Measurements from ENCODE around the gene PPP2CA.
A peak's percentile ranks its signal among the peaks of the same experiment; 100 is the strongest.
"Not testable (repeated sequence)": the region's sequence is repeated elsewhere in the genome, so short reads cannot be mapped to it uniquely, and the experiment has no call there.

PPP2CA gene

DNA sequence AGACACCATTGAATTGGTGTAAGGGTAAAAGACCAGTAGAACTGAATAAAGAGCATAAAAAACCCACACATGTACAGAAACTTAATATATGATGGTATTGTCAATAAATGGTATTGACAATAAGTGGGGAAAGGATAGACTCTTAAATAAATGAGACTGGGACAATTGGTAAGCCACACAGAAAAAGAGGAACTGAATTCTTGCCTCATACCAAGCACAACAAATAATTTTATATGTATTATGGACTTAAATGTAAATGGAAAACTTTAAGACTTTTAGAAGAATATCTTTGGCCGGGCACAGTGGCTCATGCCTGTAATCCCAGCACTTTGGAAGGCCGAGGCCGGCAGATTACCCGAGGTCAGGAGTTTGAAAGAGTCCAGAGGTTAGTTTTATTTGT is 37.9 kb upstream of the PPP2CA start:
- no peak overlapping the region for H3K4me3 ChIP-seq (ENCODE audit: control insufficient read depth, low read depth, low read length)
- DNase-seq (ENCODE audit: low read depth), result no peak
- TF ChIP-seq, protein P1, sequence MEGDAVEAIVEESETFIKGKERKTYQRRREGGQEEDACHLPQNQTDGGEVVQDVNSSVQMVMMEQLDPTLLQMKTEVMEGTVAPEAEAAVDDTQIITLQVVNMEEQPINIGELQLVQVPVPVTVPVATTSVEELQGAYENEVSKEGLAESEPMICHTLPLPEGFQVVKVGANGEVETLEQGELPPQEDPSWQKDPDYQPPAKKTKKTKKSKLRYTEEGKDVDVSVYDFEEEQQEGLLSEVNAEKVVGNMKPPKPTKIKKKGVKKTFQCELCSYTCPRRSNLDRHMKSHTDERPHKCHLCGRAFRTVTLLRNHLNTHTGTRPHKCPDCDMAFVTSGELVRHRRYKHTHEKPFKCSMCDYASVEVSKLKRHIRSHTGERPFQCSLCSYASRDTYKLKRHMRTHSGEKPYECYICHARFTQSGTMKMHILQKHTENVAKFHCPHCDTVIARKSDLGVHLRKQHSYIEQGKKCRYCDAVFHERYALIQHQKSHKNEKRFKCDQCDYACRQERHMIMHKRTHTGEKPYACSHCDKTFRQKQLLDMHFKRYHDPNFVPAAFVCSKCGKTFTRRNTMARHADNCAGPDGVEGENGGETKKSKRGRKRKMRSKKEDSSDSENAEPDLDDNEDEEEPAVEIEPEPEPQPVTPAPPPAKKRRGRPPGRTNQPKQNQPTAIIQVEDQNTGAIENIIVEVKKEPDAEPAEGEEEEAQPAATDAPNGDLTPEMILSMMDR (conservative IDR thresholded peaks at IDR 0.05; ENCODE audit: control insufficient read depth, insufficient read depth, low read depth, low read length), result no peak

DNA sequence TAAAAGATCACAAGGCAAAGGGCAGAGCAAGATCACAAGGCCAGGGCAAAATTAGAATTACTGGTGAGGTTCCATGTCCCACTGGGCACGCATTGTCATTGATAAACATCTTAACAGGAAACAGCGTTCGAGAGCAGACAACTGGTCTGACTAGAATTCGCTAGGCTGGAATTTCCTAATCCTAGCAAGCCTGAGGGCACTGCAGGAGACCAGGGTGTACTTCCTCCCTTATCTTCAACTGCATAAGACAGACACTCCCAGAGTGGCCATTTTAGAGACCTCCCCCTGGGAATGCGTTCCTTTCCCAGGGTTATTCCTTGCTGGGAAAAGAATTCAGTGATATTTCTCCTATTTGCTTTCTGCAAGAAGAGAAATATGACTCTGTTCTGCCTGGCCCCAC is 36.8 kb upstream of the PPP2CA start:
- not testable (repeated sequence) for H3K4me3 ChIP-seq (ENCODE audit: control insufficient read depth, low read depth, low read length)

DNA sequence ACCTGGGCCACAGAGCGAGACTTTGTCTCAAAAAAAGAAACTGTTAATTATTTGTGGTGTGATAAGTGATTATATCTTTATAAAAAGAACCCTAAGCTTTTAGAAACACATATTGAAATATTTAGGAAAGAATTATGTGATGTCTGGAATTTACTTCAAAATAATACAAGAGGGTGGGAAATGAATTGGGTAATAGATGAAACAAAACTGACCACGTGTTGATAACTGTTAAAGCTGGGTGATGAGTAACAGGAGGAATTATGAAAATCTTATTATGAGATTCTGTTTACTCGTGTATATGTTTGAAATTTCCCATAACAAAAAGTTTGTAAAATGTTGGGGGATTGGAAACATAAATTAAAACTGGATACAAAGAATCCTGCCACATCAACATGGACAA is 33.0 kb upstream of the PPP2CA start:
- TF ChIP-seq, protein P1 (conservative IDR thresholded peaks at IDR 0.05; ENCODE audit: control insufficient read depth, insufficient read depth, low read depth, low read length), result no peak
- no peak for DNase-seq (ENCODE audit: low read depth)
- no peak overlapping the region for H3K4me3 ChIP-seq (ENCODE audit: control insufficient read depth, low read depth, low read length)

More for the DNA sequence above, 36.8 kb upstream of the PPP2CA start:
- DNase-seq (ENCODE audit: low read depth), result not testable (repeated sequence)

DNA sequence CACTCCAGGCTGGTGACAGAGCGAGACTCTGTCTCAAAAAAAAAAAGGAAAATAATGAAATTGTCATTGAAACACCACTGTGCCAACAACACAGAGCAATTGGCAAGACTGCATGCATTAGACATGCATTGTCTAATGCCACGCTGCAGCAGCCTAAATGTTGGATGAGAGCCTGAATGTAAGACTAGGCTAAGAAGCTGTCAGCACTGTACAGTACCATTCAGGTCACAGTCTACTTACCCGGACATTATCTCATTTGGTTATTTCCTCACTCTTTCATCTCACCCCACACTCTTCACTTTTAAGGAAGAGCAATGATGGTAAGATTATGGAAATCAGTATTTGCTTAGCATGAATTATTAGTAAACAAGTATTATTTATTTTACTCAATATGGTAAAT is 31.3 kb upstream of the PPP2CA start:
- H3K4me3 ChIP-seq (ENCODE audit: control insufficient read depth, low read depth, low read length), result no peak overlapping the region
- no peak for DNase-seq (ENCODE audit: low read depth)
- TF ChIP-seq, protein P1 (conservative IDR thresholded peaks at IDR 0.05; ENCODE audit: control insufficient read depth, insufficient read depth, low read depth, low read length), result no peak

DNA sequence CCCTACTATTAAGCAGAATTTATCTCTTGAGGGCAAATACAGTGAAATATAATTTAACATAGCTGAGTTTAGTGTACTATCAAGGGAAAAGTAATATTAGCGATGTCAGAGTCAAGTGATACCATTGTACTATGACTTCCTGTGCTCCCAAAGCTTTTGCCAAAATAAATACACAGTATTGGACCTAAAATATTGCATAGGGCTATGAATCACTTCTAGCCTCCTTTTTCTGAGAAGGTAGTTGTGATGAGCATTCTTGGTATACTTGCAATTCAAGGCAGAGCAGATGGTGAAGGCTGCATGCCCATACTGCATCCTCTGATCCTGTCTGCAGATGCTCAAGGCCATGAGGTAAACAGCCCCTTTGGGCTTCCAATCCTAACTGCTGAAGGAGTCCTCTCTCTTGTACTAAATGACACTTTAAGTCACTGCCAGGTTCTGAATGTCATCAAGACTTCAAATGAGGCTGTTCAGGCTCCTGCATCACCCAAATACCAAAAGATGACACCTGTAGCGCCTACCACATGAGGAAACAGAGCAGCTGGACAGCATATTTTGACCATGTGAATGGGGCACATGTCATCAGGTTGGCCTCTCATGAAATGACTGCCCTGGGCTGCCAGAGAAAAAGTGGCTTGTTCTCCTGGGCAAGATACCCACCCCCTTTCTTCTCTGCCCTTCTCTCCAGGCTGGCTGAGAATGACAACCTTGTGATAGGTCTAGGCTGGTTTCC is 29.7 kb upstream of the PPP2CA start:
- TF ChIP-seq, protein P1 (conservative IDR thresholded peaks at IDR 0.05; ENCODE audit: control insufficient read depth, insufficient read depth, low read depth, low read length), result no peak
- H3K4me3 ChIP-seq (ENCODE audit: control insufficient read depth, low read depth, low read length), result no peak overlapping the region
- peak; percentile 79 for DNase-seq (ENCODE audit: low read depth)

DNA sequence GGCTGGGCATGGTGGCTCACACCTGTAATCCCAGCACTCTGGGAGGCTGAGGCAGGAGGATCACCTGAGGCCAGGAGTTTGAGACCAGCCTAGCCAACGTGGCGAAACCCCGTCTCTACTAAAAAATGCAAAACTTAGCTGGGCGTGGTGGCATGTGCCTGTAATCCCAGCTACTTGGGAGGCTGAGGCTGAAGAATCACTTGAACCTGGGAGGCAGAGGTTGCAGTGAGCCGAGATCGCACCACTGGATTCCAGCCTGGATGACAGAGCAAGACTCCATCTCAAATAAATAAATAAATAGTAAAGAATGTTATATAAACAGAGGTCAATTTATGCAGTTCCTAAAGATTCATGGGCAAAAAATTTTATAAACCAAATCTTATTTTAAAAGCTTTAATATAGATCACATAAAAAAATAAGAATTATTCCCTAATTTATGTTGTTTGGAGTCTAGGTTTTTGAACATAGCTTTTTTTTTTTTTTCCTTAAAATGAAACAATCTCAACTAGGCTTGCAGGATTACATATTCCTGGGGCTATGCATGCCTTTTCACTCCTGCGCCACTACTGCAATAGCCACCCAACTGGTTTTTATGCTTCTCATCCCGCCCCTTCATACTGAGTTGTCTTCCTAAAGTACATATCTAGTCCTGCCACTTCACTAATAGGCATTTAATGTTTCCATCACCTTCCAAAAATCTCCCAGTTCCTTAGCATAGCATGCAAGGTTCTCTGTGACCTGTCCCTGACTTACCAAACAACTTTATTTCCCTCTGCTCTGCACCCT is 27.7 kb upstream of the PPP2CA start:
- H3K4me3 ChIP-seq (ENCODE audit: control insufficient read depth, low read depth, low read length); DNase-seq (ENCODE audit: low read depth): not testable (repeated sequence)

DNA sequence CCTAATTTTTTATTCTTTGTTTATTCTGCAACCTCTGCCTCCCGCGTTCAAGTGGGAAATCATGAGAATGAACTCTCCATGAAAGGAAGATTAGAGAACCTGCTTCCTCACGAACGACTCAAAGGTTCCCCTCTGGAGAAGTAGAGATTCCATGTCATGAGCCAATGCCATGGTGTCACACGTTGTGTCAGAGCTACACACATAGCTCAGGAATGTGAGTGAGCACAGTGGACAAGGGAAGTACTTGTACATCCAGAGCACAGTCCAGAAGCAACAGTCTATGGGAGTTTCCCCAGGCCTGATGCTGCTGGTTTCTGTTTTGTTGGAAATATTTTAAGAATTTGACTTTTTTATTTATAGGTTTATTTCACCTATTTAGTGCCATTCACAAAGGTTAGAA is 26.8 kb upstream of the PPP2CA start:
- no peak overlapping the region for H3K4me3 ChIP-seq (ENCODE audit: control insufficient read depth, low read depth, low read length)
- DNase-seq (ENCODE audit: low read depth), result peak; percentile 79
- TF ChIP-seq, protein P1 (conservative IDR thresholded peaks at IDR 0.05; ENCODE audit: control insufficient read depth, insufficient read depth, low read depth, low read length), result no peak
